ENCODE results near the gene GPR180. TPM values are rescaled to one million over a fixed set of nuclear protein-coding genes. Genes with fewer than 3 reads are reported as not detected.
A peak's percentile ranks its signal among the peaks of the same experiment; 100 is the strongest.

The GPR180 gene
- total and polyA plus RNA-seq, 4 donors, result 1.7 to 7.0 (median 3.9) TPM

GRCh38 chr13:94556041-94556440 lies 45.6 kb upstream of the GPR180 start:
- no peak overlapping the region for H3K9ac ChIP-seq (ENCODE audit: insufficient read depth in 1 of 2, low read length in 2 of 2)
- no peak overlapping the region for H3K4me3 ChIP-seq
- no peak for TF ChIP-seq CTCF (IDR thresholded peaks at IDR 0.05; ENCODE audit: control extremely low read depth, extremely low read depth)
- 87 to 89% methylated on average over 1 of the region's 1 CpG for WGBS, 2 donors
- no peaks in the 10 kb centered on the region for H3K36me3 ChIP-seq (ENCODE audit: control insufficient read depth in 4 of 4, insufficient read depth in 4 of 4, low read length in 4 of 4)
- H3K27me3 ChIP-seq (ENCODE audit: control insufficient read depth in 3 of 3, insufficient read depth in 3 of 3, low read length in 2 of 3), result no peaks in the 10 kb centered on the region
- ATAC-seq (ENCODE audit: insufficient read depth, low FRiP score) (no peak), DNase-seq (peak in 2 of 3 donors; percentile 10 to 34)
- no peak overlapping the region for H3K27ac ChIP-seq (ENCODE audit: low read depth in 1 of 2, low read length in 1 of 2)
- no peaks in the 10 kb centered on the region for H3K9me3 ChIP-seq (ENCODE audit: control insufficient read depth in 4 of 4, insufficient read depth in 3 of 4, low read length in 3 of 4)
- H3K4me1 ChIP-seq (ENCODE audit: control insufficient read depth in 5 of 5, insufficient read depth in 5 of 5, low read length in 5 of 5), result peaks cover 0 to 11% (median 0%) of the 10 kb centered on the region in 5 donors

- DNase-seq, result no peak
- Histone ChIP-seq H3K4me3 (no peak overlapping the region), H3K9ac (ENCODE audit: insufficient read depth in 1 of 2, low read length in 2 of 2) (no peak overlapping the region), H3K4me1 (ENCODE audit: control insufficient read depth in 5 of 5, insufficient read depth in 5 of 5, low read length in 5 of 5) (peaks cover 0 to 14% (median 0%) of the 10 kb centered on the region in 5 donors), H3K27me3 (ENCODE audit: control insufficient read depth in 3 of 3, insufficient read depth in 3 of 3, low read length in 2 of 3) (no peaks in the 10 kb centered on the region), H3K36me3 (ENCODE audit: control insufficient read depth in 4 of 4, insufficient read depth in 4 of 4, low read length in 4 of 4) (no peaks in the 10 kb centered on the region), H3K27ac (ENCODE audit: low read depth in 1 of 2, low read length in 1 of 2) (peak overlapping the region in 1 of 2 donors; percentile 21), H3K9me3 (ENCODE audit: control insufficient read depth in 4 of 4, insufficient read depth in 3 of 4, low read length in 3 of 4) (no peaks in the 10 kb centered on the region)
- 63 to 79% methylated on average over 3 of the region's 3 CpGs for WGBS, 2 donors
- ATAC-seq (ENCODE audit: insufficient read depth, low FRiP score), result no peak
- no peak for TF ChIP-seq CTCF (IDR thresholded peaks at IDR 0.05; ENCODE audit: control extremely low read depth, extremely low read depth)
Observed at GRCh38 chr13:94556621-94557020, 45.0 kb upstream of the GPR180 start.

- 76 to 77% methylated on average over 5 of the region's 5 CpGs for WGBS, 2 donors
- peaks cover 0 to 14% (median 0%) of the 10 kb centered on the region in 5 donors for H3K4me1 ChIP-seq (ENCODE audit: control insufficient read depth in 5 of 5, insufficient read depth in 5 of 5, low read length in 5 of 5)
- no peak for TF ChIP-seq CTCF (IDR thresholded peaks at IDR 0.05; ENCODE audit: control extremely low read depth, extremely low read depth)
- H3K9ac ChIP-seq (ENCODE audit: insufficient read depth in 1 of 2, low read length in 2 of 2), result no peak overlapping the region
- no peak overlapping the region for H3K4me3 ChIP-seq
- no peaks in the 10 kb centered on the region for H3K9me3 ChIP-seq (ENCODE audit: control insufficient read depth in 4 of 4, insufficient read depth in 3 of 4, low read length in 3 of 4)
- DNase-seq (no peak), ATAC-seq (ENCODE audit: insufficient read depth, low FRiP score) (no peak)
- no peaks in the 10 kb centered on the region for H3K36me3 ChIP-seq (ENCODE audit: control insufficient read depth in 4 of 4, insufficient read depth in 4 of 4, low read length in 4 of 4)
- no peak overlapping the region for H3K27ac ChIP-seq (ENCODE audit: low read depth in 1 of 2, low read length in 1 of 2)
- no peaks in the 10 kb centered on the region for H3K27me3 ChIP-seq (ENCODE audit: control insufficient read depth in 3 of 3, insufficient read depth in 3 of 3, low read length in 2 of 3)
Observed at GRCh38 chr13:94557684-94558235, 43.9 kb upstream of the GPR180 start.

GRCh38 chr13:94558716-94559115 lies 42.9 kb upstream of the GPR180 start:
- H3K9ac ChIP-seq (ENCODE audit: insufficient read depth in 1 of 2, low read length in 2 of 2), result no peak overlapping the region
- TF ChIP-seq CTCF (IDR thresholded peaks at IDR 0.05; ENCODE audit: control extremely low read depth, extremely low read depth), result no peak
- DNase-seq, result no peak
- H3K4me3 ChIP-seq, result no peak overlapping the region
- ATAC-seq (ENCODE audit: insufficient read depth, low FRiP score), result no peak
- H3K36me3 ChIP-seq (ENCODE audit: control insufficient read depth in 4 of 4, insufficient read depth in 4 of 4, low read length in 4 of 4), result no peaks in the 10 kb centered on the region
- H3K9me3 ChIP-seq (ENCODE audit: control insufficient read depth in 4 of 4, insufficient read depth in 3 of 4, low read length in 3 of 4), result no peaks in the 10 kb centered on the region
- H3K27ac ChIP-seq (ENCODE audit: low read depth in 1 of 2, low read length in 1 of 2), result no peak overlapping the region
- no peaks in the 10 kb centered on the region for H3K27me3 ChIP-seq (ENCODE audit: control insufficient read depth in 3 of 3, insufficient read depth in 3 of 3, low read length in 2 of 3)
- 57 to 73% methylated on average over 6 of the region's 6 CpGs for WGBS, 2 donors
- H3K4me1 ChIP-seq (ENCODE audit: control insufficient read depth in 5 of 5, insufficient read depth in 5 of 5, low read length in 5 of 5), result peaks cover 0 to 14% (median 0%) of the 10 kb centered on the region in 5 donors

All from lung (tissue), 12 donors.